PFSK-1 (cell line): ENCODE measurements around the gene TMEM213.

Experiments used
- FOXP2 ChIP-seq: optimal IDR thresholded peaks from 2 replicates; pipeline ENCODE3; 2011; ENCODE audit warnings: borderline replicate concordance, control low read depth, inconsistent platforms; ENCODE audit not compliant: insufficient read depth; ENCODE audit errors: extremely low read length, extremely low read depth
- POLR2AphosphoS5 ChIP-seq: IDR thresholded peaks from 2 replicates; pipeline ENCODE4 v1.6.1; 2012; ENCODE audit warnings: low read depth, mild to moderate bottlenecking, control low read depth, low read length, moderate library complexity
- SIN3A ChIP-seq: IDR thresholded peaks from 2 replicates; pipeline ENCODE4 v1.6.1; 2012; ENCODE audit warnings: mild to moderate bottlenecking, low read length, moderate library complexity, borderline replicate concordance; ENCODE audit not compliant: insufficient read depth
- TAF1 ChIP-seq: IDR thresholded peaks from 2 replicates; pipeline ENCODE4 v1.6.1; 2012; ENCODE audit warnings: low read length, control low read depth, borderline replicate concordance; ENCODE audit not compliant: insufficient read depth
- TF ChIP-seq, protein P1 (sequence below), 2 experiments: IDR thresholded peaks; 2 replicates each; pipeline versions ENCODE4 v1.6.1 to v1.8.0; 2011 to 2012; ENCODE audit warnings: low read depth in 2 of 2, low read length in 2 of 2, control low read depth in 1 of 2, inconsistent platforms in 1 of 2, mild to moderate bottlenecking in 1 of 2, moderate library complexity in 1 of 2; ENCODE audit not compliant: insufficient read depth in 1 of 2

TMEM213 gene

DNA sequence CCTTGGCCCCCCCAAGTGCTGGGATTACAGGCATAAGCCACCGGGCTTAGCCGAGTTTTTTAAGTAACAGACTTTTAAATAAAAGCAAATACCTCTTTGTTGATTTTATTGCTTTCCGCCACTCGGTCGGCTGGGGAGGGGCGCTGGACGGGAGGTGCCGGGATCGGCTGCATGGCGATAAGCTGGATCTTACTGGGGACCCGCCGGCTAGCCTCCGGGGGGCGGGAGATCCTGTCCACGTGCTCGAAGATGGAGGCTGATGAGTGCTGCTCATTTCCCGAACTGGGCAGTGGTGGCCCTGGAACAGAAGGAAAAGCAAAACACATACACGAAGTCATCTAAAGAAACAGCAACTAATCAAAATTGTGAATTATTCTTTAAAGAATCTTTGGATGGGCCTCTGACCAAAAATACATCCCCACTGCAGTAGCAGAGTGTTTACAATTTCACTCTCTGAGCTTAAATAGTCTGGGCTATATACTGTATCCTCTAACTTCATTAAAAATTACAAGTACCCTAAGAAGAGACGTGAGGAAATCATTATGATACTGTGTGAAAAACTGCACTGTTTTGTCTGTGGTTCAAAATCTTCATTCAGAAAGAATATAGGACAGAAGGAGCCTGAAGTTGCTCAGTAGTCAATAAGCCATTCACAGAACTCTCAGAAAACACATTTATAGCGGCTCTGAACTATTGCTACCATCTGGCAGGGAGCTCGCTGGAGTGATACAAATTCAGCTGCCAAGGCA, 73.4 kb downstream of the TMEM213 start:
- TF ChIP-seq POLR2AphosphoS5 (no peak), SIN3A (no peak), FOXP2 (no peak), TAF1 (no peak)
- TF ChIP-seq, protein P1, sequence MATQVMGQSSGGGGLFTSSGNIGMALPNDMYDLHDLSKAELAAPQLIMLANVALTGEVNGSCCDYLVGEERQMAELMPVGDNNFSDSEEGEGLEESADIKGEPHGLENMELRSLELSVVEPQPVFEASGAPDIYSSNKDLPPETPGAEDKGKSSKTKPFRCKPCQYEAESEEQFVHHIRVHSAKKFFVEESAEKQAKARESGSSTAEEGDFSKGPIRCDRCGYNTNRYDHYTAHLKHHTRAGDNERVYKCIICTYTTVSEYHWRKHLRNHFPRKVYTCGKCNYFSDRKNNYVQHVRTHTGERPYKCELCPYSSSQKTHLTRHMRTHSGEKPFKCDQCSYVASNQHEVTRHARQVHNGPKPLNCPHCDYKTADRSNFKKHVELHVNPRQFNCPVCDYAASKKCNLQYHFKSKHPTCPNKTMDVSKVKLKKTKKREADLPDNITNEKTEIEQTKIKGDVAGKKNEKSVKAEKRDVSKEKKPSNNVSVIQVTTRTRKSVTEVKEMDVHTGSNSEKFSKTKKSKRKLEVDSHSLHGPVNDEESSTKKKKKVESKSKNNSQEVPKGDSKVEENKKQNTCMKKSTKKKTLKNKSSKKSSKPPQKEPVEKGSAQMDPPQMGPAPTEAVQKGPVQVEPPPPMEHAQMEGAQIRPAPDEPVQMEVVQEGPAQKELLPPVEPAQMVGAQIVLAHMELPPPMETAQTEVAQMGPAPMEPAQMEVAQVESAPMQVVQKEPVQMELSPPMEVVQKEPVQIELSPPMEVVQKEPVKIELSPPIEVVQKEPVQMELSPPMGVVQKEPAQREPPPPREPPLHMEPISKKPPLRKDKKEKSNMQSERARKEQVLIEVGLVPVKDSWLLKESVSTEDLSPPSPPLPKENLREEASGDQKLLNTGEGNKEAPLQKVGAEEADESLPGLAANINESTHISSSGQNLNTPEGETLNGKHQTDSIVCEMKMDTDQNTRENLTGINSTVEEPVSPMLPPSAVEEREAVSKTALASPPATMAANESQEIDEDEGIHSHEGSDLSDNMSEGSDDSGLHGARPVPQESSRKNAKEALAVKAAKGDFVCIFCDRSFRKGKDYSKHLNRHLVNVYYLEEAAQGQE (IDR thresholded peaks at IDR 0.05; ENCODE audit: insufficient read depth in 1 of 2, low read depth in 2 of 2, low read length in 2 of 2): no peak

DNA sequence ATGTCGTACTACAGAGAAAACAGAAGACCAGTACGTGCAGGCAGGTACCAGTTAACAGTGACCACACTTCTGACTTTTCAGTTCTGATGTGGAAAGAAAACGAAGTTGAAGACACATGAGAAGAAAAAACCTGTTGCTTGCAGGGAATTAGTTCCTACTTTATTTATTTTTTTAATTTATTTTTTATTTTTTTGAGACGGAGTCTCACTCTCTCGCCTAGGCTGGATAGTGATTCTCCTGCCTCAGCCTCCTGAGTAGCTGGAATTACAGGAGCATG, 74.0 kb downstream of the TMEM213 start:
- no peak for TF ChIP-seq SIN3A
- TF ChIP-seq TAF1: no peak
- no peak for TF ChIP-seq POLR2AphosphoS5
- TF ChIP-seq, protein P1 (IDR thresholded peaks at IDR 0.05; ENCODE audit: insufficient read depth in 1 of 2, low read depth in 2 of 2, low read length in 2 of 2): no peak
- TF ChIP-seq FOXP2: no peak

DNA sequence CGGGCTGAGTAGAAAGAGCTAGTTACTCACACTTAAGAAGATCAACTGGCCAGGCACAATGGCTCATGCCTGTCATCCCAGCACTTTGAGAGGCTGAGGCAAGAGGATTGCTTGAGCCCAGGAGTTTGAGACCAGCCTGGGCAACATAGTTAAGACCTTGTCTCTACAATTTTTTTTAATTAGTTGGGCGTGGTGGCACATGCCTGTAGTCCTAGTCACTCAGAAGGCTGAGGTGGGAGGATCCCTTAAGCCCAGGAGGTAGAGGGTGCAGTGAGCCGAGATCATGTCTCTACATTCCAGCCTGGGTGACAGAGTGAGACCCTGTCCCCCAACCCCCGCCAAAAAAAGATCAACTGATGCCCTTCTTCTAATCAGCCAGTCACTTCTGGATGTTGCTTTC, 74.8 kb downstream of the TMEM213 start:
- TF ChIP-seq POLR2AphosphoS5 (no peak), TAF1 (no peak), SIN3A (no peak), FOXP2 (no peak)
- TF ChIP-seq, protein P1 (IDR thresholded peaks at IDR 0.05; ENCODE audit: insufficient read depth in 1 of 2, low read depth in 2 of 2, low read length in 2 of 2): no peak

DNA sequence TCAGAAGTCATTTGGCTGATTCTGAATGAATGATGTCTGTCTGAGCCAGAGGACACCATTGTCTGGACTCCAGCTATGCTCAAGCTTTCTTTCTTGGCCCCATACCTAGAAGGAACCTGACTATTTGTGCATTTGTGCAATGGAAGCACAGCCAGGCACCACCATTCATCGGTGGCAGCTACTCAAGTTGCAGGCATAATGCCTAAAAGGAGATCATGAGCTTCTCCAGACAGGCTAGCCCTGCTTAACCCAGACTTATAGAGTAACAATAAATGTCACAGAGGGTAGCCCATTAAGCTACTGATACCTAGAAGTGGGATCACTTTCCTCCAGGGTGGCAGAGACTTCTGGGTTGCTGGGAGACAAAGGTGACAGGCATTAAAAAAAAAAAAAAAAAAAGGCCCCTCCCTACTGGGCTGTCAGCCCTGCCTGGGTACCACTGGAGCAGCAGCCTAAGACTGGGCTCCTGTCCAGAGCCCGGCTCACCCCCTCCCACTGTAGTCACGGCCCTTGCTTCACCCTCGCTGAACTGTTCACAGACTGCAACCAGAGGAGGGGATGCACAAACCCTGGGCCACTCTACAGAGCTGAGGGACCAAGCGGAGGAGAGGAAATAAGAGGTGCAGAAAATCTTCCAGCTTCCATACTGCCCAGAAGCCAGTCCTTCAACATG, 75.6 kb downstream of the TMEM213 start:
- TF ChIP-seq POLR2AphosphoS5 (no peak), FOXP2 (no peak), SIN3A (no peak), TAF1 (no peak)
- TF ChIP-seq, protein P1 (IDR thresholded peaks at IDR 0.05; ENCODE audit: insufficient read depth in 1 of 2, low read depth in 2 of 2, low read length in 2 of 2): no peak
